Activated gamma-delta T cell (primary cell): ENCODE measurements around the gene STMN3.

ENCODE experiments used
- DNase-seq: peaks from one replicate; lab custom pipeline; 2025; lab: John Stamatoyannopoulos, UW

Gene STMN3

DNA sequence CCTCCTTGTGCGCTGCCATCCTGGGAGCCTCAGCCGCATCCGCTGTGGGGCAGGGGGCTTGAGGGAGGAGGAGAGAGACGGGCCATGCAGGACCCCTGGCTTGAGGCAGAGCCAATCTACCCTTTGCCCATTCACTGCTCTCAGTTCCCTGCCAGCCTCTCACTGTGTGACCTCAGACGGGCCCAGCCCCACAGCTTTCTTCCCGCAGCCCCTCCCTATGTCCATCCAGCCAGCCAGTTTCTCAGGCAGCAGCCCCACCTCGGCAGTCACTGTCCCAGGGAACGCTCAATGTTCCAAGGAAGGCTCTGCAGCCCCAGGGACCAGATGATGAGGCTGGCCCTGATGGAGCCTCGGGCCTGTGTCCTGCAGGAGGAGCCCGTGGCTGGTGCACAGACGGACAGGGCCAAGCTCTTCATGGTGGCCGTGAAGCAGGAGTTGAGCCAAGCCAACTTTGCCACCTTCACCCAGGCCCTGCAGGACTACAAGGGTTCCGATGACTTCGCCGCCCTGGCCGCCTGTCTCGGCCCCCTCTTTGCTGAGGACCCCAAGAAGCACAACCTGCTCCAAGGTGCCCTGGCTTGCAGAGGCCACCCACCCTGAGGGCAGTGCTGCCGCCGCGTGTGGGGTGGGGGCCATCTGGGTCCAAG lies 39.3 kb upstream of the STMN3 start:
- DNase-seq: no peak

DNA sequence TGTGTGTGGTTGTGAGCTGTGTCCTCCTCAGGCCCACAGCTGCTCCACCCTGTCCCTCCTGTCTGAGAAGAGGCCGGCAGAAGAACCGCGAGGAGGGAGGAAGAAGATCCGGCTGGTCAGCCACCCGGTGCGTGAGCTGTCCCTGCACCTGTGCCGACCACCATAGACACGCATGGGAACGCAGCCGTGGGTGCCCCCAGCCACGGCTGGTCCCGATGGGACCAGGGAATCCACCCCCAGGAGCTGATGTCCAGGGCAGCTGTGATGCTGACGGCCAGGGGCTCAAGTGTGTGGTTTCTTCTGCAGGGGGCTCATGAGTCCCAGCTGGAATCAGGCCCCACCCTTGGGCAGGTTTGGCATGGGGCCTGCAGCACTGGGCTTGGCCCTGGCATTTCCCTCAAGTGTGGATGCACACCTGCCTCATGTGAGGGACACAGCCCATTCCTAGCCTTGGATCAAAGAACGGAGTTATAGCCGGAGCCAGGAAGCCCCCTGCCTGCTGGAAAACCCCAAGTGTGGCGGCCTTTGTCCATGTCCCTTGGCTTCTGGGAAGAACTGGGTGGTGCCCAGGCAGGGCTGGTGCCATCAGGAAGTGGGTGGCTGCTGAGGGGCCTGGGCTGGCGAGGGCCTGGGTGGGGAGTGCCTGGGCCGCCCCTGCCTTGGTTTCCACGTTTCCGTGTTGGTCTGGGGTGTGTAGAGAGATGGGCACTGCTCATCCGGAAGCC lies 38.6 kb upstream of the STMN3 start:
- DNase-seq: no peak

DNA sequence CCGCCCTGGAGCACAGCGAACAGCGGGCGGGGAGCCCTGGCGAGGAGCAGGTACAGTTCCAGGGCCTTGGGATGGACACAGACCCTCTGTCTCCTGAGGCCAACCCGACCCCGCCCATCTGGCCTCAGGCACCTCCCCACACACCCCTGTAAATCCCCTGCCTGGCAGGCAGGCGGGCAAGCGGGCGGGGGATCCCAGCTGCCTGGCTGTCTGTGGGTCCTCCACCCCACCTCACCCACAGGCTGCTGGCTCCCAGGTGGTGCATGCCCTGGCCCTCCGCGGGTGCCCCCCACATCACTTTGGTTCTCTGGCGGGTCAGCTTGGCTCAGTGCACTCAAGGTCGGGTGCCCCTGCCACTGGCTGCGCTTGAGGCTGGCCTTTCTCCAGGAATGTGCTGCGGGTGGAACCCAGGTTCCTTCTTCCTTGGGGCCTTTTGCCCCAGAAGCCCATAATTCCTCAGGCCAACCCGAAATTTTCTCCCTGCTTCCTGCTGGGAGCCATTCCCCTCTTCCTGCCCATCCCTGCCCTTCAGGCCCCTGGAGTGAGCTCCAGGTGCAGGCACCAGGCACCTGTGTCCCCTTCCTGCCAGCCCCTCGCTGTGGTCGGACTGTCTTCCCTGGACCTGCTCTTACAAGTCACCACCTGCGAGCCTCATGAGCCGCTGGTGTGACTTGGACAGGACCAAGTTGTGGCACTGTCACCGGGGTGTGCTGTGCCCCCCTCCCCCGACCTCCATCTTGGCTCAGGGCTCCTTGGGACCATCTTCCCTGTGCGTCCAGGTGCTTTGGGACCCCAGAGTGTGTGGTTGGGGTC lies 37.9 kb upstream of the STMN3 start:
- DNase-seq: no peak

DNA sequence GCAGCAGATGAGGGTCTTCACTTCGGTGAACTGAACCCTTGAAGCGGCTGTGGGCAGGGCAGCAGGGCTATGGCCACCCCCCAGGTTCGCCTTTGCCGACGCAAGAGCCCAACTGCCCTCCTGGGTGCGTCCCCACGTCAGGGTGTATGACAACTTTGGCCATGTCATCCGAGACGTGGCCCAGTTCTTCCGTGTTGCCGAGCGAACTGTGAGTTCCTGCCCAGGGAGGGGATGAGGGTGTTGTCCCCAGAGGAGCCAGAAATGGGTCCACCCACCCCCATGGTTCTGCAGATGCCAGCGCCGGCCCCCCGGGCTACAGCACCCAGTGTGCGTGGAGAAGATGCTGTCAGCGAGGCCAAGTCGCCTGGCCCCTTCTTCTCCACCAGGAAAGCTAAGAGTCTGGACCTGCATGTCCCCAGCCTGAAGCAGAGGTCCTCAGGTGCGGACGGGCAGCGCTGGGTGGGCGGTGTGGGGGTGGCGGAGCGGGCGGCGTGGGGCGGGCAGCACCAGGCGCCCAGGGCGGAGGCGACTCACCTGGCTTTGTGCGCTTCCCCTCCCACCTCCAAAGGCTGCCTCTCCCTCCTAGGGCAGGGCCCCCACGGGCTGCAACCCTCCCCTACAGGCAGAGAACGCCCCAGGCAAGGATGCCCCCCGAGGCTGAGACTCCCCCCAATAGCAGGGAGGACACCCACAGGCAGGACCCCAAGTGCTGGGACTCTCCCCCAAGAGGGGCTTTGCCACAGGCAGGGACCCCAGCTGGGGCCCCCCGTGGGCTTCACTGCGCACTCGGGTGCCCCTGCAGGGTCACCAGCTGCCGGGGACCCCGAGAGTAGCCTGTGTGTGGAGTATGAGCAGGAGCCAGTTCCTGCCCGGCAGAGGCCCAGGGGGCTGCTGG lies 37.0 kb upstream of the STMN3 start:
- DNase-seq: no peak

DNA sequence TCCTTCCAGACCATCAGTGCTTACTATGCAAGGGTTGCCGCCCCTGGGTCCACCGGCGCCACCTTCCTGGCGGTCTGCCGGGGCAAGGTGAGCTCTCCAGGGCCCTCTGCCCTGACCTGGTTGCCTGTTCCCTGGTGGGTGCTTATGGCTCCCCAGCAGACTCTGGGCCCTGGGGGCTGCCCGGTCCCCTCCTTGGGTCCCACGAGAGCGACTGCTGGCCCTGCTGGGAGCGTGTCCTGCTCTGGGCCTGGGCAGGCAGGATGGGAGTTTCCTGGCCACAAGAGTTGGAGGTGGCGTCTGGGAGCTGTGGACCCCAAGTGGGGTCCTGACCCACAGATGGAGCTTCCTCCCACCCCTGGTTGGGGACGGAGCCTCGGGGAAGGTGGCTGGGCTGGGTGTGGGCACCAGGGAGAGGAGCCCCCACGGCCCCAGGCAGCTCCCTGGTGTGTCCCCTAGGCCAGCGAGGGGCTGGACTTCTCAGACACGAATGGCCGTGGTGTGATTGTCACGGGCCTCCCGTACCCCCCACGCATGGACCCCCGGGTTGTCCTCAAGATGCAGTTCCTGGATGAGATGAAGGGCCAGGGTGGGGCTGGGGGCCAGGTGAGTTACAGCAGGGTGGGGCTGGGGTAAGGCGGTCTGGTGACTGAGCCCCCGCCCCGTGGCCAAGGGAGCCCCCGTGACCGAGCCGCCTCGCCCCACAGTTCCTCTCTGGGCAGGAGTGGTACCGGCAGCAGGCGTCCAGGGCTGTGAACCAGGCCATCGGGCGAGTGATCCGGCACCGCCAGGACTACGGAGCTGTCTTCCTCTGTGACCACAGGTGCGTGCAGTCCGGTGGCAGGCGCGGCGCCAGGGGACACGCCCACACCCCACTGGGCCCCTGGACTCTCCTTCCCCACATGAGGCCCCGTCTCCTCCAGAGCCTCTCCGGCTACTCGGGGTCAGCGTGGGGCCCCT lies 36.1 kb upstream of the STMN3 start:
- DNase-seq: no peak

DNA sequence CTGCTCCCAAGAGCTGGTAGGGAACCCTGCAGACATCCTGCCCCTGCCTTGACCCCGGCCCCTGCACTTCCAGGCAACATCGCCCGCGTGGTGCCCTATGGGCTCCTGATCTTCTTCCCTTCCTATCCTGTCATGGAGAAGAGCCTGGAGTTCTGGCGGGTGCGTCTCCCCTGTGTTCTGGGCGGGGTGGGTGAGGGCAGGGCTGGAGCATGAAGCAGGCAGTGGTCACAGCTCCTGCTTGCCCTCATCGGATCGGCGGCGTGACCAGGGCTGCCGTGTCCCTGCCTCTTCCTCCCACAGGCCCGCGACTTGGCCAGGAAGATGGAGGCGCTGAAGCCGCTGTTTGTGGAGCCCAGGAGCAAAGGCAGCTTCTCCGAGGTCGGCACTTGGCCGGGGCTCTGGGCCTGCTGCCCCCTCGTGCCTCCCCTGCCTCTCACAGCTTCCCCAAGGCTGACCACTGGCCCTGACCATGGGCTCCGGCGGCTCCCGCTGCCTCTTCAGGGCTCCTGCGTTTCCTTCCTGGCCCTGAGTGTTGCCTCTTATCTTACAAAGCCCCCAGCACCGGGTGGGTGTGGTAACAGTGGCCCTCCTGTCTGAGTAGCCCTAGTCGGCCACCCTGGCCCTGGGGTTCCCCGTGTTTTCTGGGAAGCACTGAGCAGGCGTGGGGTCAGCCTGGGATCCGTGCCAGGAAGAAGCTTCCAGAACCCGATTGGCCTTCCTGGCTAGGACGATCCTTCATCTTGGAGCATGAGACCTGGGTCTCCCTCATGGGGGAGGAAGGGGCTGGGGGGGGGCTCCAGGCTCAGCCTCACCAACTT lies 35.2 kb upstream of the STMN3 start:
- no peak for DNase-seq

DNA sequence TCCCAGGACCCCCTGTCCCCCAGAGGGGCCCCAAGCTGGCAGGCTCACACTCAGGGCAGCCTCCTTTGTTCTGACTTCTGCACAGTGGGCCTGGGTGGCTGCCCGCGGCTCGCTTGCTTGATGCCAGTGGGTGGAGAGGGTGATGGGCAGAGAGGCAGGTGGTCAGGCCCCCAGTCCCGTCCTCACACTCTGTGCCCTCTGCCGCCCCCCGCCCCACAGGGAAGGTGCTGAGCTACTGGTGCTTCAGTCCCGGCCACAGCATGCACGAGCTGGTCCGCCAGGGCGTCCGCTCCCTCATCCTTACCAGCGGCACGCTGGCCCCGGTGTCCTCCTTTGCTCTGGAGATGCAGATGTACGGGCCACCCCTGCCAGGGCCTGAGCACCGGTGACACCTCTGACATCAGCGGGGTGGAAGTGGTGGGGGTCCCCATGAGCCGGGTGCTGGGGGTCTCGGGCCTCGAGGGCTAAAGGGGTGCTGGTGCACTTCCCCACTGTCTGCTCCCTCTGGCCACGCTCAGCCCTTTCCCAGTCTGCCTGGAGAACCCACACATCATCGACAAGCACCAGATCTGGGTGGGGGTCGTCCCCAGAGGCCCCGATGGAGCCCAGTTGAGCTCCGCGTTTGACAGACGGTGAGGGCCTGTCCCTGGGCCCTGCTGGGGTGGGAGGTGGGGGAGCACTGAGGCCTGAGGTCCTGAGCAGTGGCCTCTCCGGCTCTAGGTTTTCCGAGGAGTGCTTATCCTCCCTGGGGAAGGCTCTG lies 34.4 kb upstream of the STMN3 start:
- no peak for DNase-seq

DNA sequence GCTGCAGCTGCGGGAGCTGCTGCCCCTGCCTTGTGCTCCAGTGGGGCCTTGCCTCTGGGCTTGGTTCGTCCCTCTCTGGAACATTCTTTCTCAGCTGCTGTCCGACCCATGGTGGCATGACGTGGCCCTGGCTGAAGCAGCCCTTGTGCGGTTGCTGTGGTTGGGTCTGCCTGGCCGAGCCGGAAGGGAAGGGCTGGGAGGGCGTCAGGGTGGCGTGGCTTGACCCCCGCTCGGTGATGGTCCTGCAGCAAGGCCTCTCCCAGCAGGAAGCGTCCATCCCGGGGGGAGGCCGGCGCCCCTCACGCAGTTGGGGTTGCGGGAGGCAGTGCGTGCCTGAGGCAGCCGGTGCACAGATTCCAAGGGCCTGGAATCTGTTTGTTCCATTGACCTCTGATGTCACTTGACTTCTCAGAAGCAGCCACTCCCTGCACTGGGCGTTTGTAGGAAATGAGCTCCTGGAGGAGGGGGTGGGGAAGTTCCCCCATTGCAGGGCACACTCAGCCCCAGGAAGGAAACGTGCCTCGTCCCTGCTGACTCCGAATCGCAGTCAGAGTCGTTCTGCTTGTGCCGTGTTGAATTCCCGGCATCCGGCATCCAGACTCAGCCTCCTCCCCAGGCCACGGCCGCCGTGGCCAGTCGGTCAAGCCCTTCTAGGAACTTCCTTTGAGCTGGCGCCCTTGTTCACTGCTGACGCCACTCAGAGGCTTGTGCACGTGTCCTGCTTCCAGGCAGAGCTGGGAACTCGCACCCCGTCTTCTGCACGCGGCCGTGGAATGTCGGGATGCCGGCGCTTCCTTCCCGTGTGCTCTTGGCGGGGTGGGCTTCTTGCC lies 33.5 kb upstream of the STMN3 start:
- no peak for DNase-seq

DNA sequence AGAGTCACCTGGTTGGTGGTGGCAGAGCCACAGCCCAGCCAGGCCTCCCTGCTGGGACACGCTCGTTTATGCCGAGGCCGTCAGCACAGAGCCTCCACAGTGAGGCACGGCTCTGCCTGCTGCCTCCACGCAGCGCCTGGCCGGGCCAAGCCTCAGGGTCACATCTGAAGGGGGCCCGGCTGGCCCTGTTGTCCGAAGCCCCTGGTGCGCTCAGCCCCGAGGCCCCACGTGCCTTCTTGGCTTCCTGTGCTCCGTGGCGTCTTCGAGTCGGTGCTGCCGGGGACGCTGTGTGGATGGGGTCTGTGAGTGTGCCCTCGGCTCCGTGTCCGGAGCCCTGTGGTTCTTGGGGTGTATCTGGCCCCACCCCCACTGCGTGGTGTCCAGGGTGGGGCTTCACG lies 32.9 kb upstream of the STMN3 start:
- no peak for DNase-seq

DNA sequence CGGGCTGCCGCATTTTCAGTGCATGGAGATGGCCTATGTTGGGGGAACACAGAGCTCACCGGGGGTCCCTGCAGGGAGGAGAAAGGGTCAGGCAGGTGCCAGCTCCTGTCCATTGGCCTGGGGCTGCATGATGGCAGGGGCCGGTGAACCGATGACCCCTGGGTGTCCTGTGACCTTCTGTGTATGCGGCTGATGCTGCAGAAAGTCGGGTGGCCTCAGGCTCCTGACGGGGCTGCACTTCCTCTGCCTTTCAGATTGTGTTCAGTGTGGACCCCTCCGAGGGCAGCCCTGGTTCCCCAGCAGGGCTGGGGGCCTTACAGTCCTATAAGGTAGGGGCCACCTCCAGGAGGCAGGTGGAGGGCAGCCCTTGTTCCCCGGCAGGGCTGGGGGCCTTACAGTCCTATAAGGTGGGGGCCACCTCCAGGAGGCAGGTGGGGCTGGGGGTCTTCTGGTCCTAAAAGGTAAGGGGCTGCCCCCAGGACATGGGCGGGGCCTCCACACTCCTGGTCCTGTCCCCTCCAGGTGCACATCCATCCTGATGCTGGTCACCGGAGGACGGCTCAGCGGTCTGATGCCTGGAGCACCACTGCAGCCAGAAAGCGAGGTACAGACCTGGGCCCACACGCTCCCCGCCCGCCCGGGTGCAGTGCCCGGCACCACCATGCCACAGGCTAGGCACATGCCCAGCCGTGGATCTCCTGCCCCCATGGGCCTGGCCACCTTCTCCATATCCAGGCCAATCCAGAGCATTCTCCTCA lies 32.2 kb upstream of the STMN3 start:
- no peak for DNase-seq

DNA sequence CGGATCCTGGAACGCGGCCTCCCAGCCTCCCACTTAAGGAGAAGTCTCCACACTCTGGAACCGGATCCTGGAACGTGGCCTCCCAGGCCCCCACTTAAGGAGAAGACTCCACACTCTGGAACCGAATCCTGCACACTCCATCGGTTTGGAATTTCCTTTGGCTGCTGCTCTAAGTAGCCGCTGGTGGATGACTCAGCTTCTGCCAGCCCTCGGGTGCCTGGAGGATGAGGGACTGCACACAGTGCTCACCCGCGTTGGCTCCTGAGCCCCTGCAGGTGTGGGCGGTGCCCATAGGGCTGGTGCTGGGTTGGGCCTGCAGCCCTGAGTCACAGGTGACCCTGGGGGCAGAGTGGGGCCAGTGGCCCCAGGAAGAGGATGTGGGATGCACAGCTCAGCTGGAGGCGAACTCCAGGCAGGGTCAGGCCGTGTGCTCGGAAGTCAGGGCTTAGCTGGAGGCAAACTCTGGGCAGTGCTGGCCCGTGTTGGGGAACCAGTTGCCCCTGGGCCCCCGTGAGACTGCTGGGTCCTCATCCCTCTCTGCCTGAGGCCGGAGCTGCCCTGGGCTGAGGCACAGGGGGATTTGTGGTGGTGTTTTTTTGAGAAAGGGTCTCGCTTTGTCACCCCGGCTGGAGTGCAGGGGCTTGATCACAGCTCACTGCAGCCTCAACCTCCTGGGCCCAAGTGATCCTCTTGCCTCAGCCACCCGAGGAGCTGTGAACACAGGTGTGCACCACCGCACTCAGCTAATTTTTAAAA lies 29.3 kb upstream of the STMN3 start:
- no peak for DNase-seq

DNA sequence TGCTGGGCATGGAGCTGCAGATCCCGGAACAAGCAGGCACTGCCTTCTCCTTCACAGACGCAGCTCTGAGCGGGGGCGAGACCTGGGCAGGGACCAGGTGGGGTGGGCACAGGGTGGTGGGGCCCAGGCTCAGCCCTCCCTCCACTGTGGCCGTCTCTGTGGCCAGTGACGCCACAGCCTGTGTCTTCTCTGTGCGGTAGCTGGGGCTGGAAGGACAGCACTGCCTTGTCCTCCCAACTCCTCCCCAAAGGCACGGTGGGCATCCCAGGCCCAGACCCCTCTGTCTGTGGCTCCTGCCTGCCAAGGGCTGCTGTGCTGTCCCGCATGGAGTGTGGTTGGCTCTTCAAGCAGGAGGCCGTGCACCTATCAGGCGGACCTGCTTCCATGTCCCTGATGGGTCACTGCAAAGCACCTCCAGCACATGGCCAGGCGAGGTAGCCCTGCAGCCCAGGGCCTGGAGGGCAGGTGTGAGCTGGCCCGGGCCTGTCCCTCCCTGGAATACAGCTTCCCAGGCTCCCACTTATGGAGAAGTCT lies 28.5 kb upstream of the STMN3 start:
- DNase-seq: no peak

DNA sequence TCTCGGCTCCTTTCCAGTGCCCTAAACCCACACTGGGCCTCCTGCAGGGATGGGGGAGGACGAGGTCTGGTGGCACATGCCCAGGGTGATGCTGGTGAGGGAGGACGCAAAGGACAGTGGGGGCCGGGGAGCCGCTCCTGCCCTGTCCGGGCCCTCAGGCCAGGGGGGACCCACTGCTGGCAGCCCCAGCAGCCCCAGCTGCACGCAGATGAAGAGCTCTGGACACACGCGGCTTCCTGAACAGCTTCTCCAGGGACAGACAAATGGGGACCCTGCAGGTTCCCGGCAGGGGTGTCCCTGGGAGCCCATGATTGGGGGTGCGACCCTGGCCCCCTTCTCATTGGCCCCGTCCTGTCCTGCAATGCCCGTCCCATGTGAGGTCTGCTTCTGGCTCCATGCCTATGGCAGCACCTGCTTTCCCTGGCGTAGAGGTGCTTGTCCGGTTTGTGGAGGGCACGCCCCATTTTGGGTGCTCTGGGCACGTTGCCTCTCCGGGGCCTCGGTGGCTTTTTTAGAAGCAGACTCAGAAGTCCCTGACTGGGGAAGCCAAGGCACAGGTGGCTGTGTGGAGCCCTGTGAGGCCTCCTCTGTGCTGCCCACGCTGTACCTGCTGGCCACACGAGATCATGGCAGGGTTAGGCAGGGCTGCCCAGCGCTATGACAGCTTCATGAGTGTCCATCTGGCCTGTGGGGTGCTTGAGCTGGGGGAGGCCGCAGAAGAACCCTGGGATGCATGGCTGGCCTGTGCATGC lies 27.8 kb upstream of the STMN3 start:
- DNase-seq: no peak

DNA sequence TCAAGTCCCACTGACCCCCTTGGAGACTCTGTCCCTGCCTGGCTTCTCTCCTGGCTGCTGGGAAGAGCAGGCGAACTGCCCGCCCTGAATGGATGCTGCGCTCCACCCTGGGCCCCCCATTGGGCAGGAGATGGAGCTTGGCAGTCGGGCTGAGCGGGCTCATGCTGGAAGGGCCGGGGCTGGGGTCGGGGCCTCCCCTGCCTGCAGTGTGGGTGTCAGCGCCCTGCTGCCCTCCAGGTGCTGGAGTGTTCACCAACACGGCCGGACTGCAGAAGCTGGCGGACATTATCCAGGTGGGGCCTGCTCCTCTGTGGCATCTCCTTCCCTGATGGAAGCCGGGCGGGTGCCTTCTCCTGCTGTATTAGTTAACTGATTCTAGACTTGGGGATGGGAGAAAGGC lies 27.2 kb upstream of the STMN3 start:
- no peak for DNase-seq

DNA sequence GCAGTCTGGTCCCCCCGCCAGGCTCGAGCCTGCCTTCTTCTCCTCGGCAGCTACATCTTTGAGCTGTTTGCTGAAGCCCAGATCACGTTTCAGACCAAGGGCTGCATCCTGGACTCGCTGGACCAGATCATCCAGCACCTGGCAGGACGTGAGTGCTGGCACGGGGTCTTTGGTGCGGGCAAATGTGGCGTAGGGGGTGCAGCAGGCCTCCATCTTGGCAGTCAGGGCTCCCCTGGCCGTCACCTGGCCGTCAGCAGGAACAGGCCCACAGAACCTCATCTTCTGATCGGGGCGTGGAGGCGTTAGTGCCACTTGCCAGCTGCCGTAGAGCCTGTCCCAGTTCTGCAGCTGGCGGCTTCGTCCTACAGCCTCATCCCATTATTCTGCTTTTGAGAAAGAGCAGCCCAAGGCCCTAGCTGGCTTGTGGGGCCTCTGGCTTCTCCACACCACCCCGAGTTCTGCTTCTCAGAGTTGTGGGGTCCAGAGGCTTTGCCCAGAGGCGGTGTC lies 26.6 kb upstream of the STMN3 start:
- no peak for DNase-seq
